Stimulated activated CD4-positive, alpha-beta T cell treated with anti-CD3 and anti-CD28 coated beads, Interleukin-12 subunit alpha, Interleukin-12 subunit beta, amount 100 ng/mL, for 48 hours (primary cell): Measurements from ENCODE around the gene RNF214.
"Not testable (repeated sequence)": the region's sequence is repeated elsewhere in the genome, so short reads cannot be mapped to it uniquely, and the experiment has no call there.

ENCODE experiments used
- DNase-seq, 3 donors: peaks; one replicate each; pipeline ENCODE4 v3.0.0-alpha.2; 2020; ENCODE audit warnings: low read depth in 2 of 3, low spot score in 1 of 3

The RNF214 gene

GRCh38 chr11:117197516-117198456 is 34.7 kb upstream of the RNF214 start:
- no peak for DNase-seq

- DNase-seq, result no peak
These were observed 33.9 kb upstream of the RNF214 start for GRCh38 chr11:117198613-117199012.

DNA sequence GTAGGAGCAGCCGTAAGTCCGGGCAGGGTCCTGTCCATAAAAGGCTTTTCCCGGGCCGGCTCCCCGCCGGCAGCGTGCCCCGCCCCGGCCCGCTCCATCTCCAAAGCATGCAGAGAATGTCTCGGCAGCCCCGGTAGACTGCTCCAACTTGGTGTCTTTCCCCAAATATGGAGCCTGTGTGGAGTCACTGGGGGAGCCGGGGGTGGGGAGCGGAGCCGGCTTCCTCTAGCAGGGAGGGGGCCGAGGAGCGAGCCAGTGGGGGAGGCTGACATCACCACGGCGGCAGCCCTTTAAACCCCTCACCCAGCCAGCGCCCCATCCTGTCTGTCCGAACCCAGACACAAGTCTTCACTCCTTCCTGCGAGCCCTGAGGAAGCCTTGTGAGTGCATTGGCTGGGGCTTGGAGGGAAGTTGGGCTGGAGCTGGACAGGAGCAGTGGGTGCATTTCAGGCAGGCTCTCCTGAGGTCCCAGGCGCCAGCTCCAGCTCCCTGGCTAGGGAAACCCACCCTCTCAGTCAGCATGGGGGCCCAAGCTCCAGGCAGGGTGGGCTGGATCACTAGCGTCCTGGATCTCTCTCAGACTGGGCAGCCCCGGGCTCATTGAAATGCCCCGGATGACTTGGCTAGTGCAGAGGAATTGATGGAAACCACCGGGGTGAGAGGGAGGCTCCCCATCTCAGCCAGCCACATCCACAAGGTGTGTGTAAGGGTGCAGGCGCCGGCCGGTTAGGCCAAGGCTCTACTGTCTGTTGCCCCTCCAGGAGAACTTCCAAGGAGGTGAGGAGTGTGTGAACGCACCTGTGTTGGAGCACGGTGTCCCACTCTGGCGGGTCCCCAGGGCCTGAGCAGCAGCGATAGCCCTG is 33.2 kb upstream of the RNF214 start, which contains the start of gene TAGLN:
Gene TAGLN, plus strand, starts transcription at position 318 of the 863 bp plus-strand sequence. CDS start 3,644 bp downstream, outside the sequence.
- DNase-seq, result no peak

- no peak for DNase-seq
These were observed 32.3 kb upstream of the RNF214 start for GRCh38 chr11:117199916-117200812.

DNA sequence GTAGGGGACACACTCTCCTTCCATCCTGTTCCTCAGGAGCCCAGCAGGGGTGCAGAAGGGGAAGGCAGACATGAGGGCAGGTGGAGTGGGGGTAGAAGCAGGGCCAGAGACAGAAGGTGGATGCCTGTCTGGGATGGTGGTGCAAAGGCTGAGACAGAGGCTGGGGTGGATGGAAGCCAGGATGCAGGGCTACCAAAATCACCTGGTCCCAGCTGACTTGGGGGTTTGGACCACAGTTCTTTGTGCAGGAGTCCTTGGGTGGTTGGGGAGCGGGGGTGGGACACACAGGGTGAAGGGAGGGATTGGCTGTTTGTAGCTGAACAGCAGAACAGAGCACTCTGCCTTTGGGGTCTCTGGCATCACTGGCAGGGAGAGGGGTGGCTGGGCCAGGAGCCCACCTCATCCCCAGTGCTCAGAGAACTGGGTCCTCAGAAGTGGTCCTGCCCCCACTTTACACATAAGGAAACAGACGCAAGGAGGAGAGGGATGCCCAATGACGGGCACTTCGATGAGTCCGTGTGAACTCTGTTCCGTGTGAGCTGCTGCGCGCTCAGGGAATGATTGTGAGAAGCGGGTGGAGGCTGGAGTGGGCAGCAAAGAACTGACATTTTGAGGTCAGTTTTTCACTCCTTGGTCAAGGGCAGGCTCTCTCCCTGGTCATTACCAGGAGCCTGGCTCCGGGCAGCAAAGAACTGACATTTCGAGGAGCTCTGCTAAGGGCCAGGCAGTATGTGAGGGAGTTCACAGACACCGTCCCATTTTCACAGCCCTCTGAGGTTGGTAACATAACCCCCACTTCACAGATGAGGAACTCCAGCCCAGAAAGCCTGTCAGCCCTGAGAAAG is 31.4 kb upstream of the RNF214 start:
- no peak for DNase-seq

- no peak for DNase-seq
These were observed 30.7 kb upstream of the RNF214 start for GRCh38 chr11:117201658-117202305.

DNA sequence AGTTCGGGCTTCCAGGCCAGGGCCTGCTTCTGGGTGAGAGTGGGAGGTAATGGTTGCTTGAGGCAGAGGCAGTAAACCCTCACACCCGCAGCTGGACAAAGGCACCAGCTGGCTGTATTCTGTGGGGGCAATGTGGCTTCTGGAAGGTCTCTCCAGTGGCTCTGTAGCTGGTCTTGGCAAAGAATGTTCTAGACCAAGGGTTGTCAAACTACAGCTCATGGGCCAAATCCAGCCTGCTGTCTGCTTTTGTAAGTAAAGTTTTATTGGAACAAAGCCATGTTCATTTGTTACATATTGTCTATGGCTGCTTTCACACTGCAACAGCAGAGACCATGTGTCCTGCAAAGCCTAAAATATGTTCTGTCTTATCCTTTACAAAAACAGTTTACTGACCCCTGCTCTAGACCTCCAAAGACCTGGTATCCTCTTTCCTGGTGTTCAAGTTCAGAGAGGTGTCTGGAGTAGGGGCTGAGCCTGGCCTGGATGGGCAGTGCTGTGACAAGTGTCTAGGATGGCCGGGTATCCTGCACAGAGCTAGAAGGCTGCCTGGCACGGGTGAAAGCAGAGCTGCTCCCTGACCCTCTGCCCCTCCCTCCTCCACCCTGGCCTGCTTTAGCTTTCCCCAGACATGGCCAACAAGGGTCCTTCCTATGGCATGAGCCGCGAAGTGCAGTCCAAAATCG is 29.9 kb upstream of the RNF214 start:
- no peak for DNase-seq

DNA sequence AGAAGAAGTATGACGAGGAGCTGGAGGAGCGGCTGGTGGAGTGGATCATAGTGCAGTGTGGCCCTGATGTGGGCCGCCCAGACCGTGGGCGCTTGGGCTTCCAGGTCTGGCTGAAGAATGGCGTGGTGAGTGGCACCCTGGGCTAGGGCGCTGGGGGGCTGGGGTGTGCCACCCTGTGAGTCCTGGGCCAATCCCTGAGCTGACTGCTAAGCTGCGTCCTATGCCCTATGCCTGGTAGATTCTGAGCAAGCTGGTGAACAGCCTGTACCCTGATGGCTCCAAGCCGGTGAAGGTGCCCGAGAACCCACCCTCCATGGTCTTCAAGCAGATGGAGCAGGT is 29.4 kb upstream of the RNF214 start:
- DNase-seq, result no peak

- no peak for DNase-seq
These were observed 28.0 kb upstream of the RNF214 start for GRCh38 chr11:117204283-117205080.

DNA sequence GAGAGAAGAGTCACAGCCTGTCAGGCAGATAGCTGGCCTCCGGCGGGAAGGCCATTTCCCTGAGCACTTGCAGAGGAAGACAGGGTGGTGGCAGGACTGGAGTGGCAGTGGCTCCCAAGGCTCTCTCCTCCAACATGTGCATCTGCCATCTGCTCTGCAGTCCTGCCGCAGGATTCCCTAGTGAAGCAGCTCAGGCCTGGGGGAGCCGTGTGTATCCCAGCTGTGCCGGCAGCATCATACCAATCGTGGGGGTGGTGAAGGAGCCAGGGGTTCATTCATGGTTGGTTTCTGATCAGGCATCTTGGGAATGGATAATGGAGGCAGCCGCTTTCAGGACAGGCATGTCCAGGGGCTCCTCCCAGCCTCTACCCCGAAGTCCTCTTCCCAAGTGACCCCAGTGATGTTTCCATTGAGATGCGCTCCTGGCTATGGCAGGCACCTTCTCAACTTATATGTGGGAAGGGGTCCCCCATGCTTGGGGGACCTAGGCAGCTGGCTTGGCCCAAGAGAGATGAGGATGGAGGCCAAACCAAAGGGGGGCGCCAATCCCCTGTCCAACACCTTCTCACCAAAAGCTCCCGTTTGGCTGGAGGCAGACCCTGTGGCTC is 27.2 kb upstream of the RNF214 start:
- DNase-seq, result no peak

DNA sequence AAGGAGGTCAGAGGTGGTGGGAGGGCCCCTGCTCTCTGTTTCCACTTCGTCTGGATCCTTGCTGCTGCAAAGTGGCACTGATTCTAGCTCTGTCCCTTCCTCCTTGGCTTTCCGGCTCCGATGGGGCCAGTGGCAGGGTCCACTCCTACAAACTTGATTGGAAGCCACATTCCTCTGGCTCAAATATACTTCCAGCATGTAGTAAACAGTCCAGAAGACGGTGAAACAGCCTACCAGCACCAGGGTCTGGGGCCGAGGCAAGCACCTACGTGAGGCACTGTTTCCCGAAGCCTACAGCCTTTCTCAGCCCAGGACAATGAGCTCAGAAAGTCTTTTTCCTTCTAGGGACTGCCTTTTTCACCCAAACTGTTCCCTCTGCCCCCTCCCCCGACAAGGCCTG is 26.4 kb upstream of the RNF214 start:
- not testable (repeated sequence) for DNase-seq

DNA sequence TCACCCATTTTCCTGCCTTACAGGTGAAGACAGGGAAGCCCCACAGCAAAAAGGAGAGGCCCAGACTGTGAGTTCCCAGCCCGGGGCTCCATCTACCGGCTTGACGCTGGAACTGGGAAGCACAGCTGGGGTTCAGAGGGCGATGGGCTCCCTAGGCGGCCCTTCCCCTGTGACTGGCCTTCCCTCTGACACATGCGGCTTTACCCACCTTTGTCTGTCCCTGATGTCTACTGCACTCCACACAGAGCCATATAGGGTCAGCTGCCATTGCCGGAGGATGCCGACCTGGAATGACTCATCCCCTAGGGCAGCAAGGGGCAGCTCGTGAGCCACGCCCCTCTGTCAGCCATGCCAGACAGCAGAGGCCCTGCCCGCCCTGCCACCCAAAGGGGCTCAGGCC is 25.6 kb upstream of the RNF214 start:
- DNase-seq, result not testable (repeated sequence)

DNA sequence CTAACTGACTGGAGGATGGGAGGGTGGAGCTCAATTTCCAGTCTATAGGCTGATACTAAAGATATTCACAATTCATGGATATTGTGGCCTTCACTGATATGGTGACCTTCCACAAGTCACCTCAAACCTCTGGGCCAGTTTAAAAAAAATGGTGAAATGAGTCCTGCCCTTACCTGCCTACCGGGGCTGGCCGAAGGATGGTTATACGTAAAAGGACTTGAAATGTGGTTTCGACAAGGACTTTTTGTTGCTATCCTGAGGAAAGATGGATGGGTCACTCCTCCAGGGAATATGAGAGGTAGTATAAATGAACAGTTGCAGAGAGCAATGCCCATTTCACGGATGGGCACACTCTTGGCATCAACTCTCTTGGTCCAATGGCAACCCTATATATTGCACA is 25.0 kb upstream of the RNF214 start:
- DNase-seq, result not testable (repeated sequence)

GRCh38 chr11:117208710-117209109 is 23.8 kb upstream of the RNF214 start:
- not testable (repeated sequence) for DNase-seq

- not testable (repeated sequence) for DNase-seq
These were observed 22.9 kb upstream of the RNF214 start for GRCh38 chr11:117209351-117210125.

DNA sequence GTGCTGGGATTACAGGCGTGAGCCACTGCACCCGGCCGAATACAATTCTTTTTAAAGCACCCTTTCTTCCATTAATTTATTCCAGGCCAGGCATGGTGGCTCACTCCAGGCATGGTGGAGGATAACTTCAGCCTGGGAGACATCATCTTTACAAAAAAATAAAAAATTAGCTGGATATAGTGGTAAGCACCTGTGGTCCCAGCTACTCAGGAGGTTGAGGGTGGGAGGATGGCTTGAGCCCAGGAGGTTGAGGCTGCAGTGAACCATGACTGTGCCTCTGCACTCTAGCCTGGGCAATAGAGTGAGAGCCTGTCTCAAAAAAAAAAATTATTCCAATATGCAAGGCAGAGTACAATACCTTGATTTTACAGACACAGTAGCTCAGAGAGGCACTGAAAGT is 21.9 kb upstream of the RNF214 start:
- DNase-seq, result no peak
